Measurements from ENCODE around the gene PTPN21. TPM values are rescaled to one million over a fixed set of nuclear protein-coding genes. Genes with fewer than 3 reads are reported as not detected.

The PTPN21 gene
- polyA plus RNA-seq, 2 of the 4 experiments (the other 2 are of a cell fraction): 6.5 to 8.3 TPM

- Histone ChIP-seq H3K27ac (no peak overlapping the region), H3K4me1 (no peaks in the 10 kb centered on the region), H3K4me2 (no peak overlapping the region), H3K9me3 (no peaks in the 10 kb centered on the region), H3K4me3 (no peak overlapping the region)
- ATAC-seq: no peak
- no peak for DNase-seq (ENCODE audit: low read depth in 1 of 2, low spot score in 1 of 2)
- CTCF ChIA-PET: interaction anchor here (1.4 kb wide), 1 partner anchor 13 kb away, joined by 3 read pairs; no protein-coding TSS in a partner anchor
- POLR2A ChIA-PET: no interaction called here
- 78% methylated on average over 4 of the region's 4 CpGs for WGBS (ENCODE audit: missing lambda C conversion rate)
- FAIRE-seq: no peak
- TF ChIP-seq CHD2 (IDR thresholded peaks at IDR 0.05; ENCODE audit: low read length, partially characterized antibody) (no peak), HMGXB4 (CRISPR knock-in tag; IDR thresholded peaks at IDR 0.05; ENCODE audit: borderline replicate concordance) (no peak), CHD4 (IDR thresholded peaks at IDR 0.05; ENCODE audit: borderline replicate concordance) (no peak), HOXB13 (CRISPR knock-in tag; IDR thresholded peaks at IDR 0.05; ENCODE audit: low read depth) (no peak), ZC3H11A (IDR thresholded peaks at IDR 0.05) (no peak), CBX8 (IDR thresholded peaks at IDR 0.05) (no peak), TFCP2L1 (CRISPR knock-in tag; IDR thresholded peaks at IDR 0.05) (no peak), FOSL2 (IDR thresholded peaks at IDR 0.05) (no peak), FOSL2 (CRISPR knock-in tag; IDR thresholded peaks at IDR 0.05) (no peak), E2F6 (IDR thresholded peaks at IDR 0.05; ENCODE audit: borderline replicate concordance, low read depth) (no peak), HEYL (CRISPR knock-in tag; IDR thresholded peaks at IDR 0.05) (no peak), CBX2 (IDR thresholded peaks at IDR 0.05; ENCODE audit: borderline replicate concordance, low read depth) (no peak), BCL3 (IDR thresholded peaks at IDR 0.05) (no peak), FOSB (CRISPR knock-in tag; IDR thresholded peaks at IDR 0.05) (no peak), FOXS1 (CRISPR knock-in tag; IDR thresholded peaks at IDR 0.05) (no peak), RCOR1 (IDR thresholded peaks at IDR 0.05; ENCODE audit: low read depth, low read length) (no peak), NFE2L2 (conservative IDR thresholded peaks at IDR 0.05; ENCODE audit: low read length) (no peak), POLR2AphosphoS2 (conservative IDR thresholded peaks at IDR 0.05; ENCODE audit: low read length) (no peak), ZNF302 (CRISPR knock-in tag; IDR thresholded peaks at IDR 0.05) (no peak)
These were observed 52.1 kb downstream of the PTPN21 start for GRCh38 chr14:88502740-88503139.

GRCh38 chr14:88500611-88501010, 54.2 kb downstream of the PTPN21 start:
- H3K4me1 ChIP-seq: no peaks in the 10 kb centered on the region
- no peak for FAIRE-seq
- DNase-seq (ENCODE audit: low read depth in 1 of 2, low spot score in 1 of 2): no peak
- ATAC-seq: no peak
- WGBS (ENCODE audit: missing lambda C conversion rate): 95% methylated on average over 2 of the region's 2 CpGs
- H3K4me3 ChIP-seq: no peak overlapping the region
- H3K9me3 ChIP-seq: no peaks in the 10 kb centered on the region
- no peak overlapping the region for H3K4me2 ChIP-seq
- POLR2A ChIA-PET: no interaction called here
- CTCF ChIA-PET: interaction anchor here (0.6 kb wide), 1 partner anchor 29 kb away, joined by 4 read pairs; no protein-coding TSS in a partner anchor
- H3K27ac ChIP-seq: no peak overlapping the region
- TF ChIP-seq RARB (CRISPR knock-in tag; IDR thresholded peaks at IDR 0.05): no peak
- TF ChIP-seq REST (IDR thresholded peaks at IDR 0.05): no peak
- no peak for TF ChIP-seq SMC3 (IDR thresholded peaks at IDR 0.05)
- TF ChIP-seq PHF8 (IDR thresholded peaks at IDR 0.05; ENCODE audit: borderline replicate concordance, low read depth): no peak
- TF ChIP-seq ELK1 (IDR thresholded peaks at IDR 0.05; ENCODE audit: low read depth, low read length): no peak
- TF ChIP-seq FOSB (CRISPR knock-in tag; IDR thresholded peaks at IDR 0.05): no peak
- TF ChIP-seq ZNF302 (CRISPR knock-in tag; IDR thresholded peaks at IDR 0.05): no peak
- no peak for TF ChIP-seq ZSCAN20 (CRISPR knock-in tag; IDR thresholded peaks at IDR 0.05)
- TF ChIP-seq MAZ (IDR thresholded peaks at IDR 0.05; ENCODE audit: borderline replicate concordance, low read depth, low read length): no peak
- TF ChIP-seq MAFK (IDR thresholded peaks at IDR 0.05; ENCODE audit: partially characterized antibody): no peak
- no peak for TF ChIP-seq ATOH8 (CRISPR knock-in tag; IDR thresholded peaks at IDR 0.05; ENCODE audit: low read depth)
- no peak for TF ChIP-seq PBX3 (IDR thresholded peaks at IDR 0.05)
